Right ventricle myocardium superior (tissue), 1 donor: Measurements from ENCODE around the gene MAPT. TPM values are rescaled to one million over a fixed set of nuclear protein-coding genes. Genes with fewer than 3 reads are reported as not detected.
"Not testable (repeated sequence)": the region's sequence is repeated elsewhere in the genome, so short reads cannot be mapped to it uniquely, and the experiment has no call there.

Experiments
- ATAC-seq: fragments of 200-7000 bp; cut with Tn5 transposase; one replicate; pipeline ENCODE4 v1.9.1; 2020; ENCODE audit warnings: mild to moderate bottlenecking; ENCODE audit not compliant: poor library complexity
- DNase-seq: peaks from one replicate; pipeline ENCODE4 v3.0.0-alpha.2; 2020
- intact Hi-C: fragments of 100-400 bp; cut with DNase I; formaldehyde crosslinking; loops from one replicate; pipeline ENCODE4 v1.11.2; 2022
- total RNA-seq: library from RNA; stranded (reverse); fragmentation: NEBNext Ultra II Directional; extraction: Animal tissue kit (Norgen Biotek cat#: 25700); gene quantifications from one replicate; pipeline ENCODE4 v1.2.1, GENCODE V29; 2021
- donor health status: DM: no; HTN: yes; CAD: no; lungs with severe emphysema.

MAPT gene
- total RNA-seq, 1 donor from 2014 or later, result 37.7 TPM

DNA sequence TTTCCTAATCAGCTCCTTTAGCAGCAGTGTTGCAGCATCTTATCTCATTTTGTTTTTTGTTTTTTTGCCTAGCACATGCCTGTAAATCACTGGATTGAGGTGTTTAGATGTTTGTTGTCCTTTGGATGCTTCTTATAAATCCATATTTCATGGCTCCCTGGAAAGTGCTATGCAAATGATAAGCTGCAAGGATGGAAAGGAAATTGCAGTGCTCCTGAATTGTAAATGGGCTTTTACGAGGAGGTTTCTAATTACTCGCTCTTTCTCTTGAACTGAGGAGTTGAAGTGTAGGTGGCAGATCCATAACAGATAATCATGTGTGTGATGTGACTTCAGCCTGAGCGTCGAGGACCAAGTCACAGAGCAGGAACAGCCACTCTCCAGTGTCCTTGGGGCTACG lies 45.0 kb downstream of the MAPT start:
- ATAC-seq (no peak), DNase-seq (no peak)
- intact Hi-C loops, result no loop called here

- ATAC-seq (no peak), DNase-seq (no peak)
- intact Hi-C loops, result no loop called here
Observed at GRCh38 chr17:45940293-45940692, 45.9 kb downstream of the MAPT start.

DNA sequence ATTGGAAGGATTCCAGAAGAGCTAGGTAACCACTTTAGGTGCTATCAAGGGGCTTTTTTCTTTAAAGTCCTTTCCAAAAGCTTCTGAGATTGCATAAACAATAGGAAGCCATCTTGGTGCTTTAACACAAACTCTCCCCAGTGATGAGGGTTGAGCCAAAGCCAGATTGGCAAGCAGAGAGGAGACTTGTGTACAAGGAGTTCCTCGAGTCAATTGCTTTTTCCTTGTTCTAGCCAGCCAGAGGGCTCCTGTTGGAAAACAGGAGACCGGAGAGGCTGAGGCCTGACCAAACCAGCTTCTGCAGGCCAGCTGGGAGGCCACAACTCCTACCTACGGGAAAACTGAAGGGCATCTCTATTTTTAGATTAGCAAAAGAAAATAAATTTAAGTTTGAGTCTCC lies 46.5 kb downstream of the MAPT start:
- ATAC-seq (peak; percentile 47), DNase-seq (peak; percentile 49)
- intact Hi-C loops, result no loop called here

- intact Hi-C loops, result no loop called here
- DNase-seq (no peak), ATAC-seq (no peak)
Observed at GRCh38 chr17:45941395-45941794, 47.0 kb downstream of the MAPT start.

- ATAC-seq (peak; percentile 95), DNase-seq (peak; percentile 88)
- intact Hi-C loops, result no loop called here
Observed at GRCh38 chr17:45942284-45942683, 47.9 kb downstream of the MAPT start.

GRCh38 chr17:45946841-45947256 lies 52.5 kb downstream of the MAPT start:
- intact Hi-C loops, result loop anchor here (5.0 kb wide), 1 partner anchor 55 kb away; the partner anchor contains the start of gene MAPT
- DNase-seq, result no peak
- no peak for ATAC-seq

DNA sequence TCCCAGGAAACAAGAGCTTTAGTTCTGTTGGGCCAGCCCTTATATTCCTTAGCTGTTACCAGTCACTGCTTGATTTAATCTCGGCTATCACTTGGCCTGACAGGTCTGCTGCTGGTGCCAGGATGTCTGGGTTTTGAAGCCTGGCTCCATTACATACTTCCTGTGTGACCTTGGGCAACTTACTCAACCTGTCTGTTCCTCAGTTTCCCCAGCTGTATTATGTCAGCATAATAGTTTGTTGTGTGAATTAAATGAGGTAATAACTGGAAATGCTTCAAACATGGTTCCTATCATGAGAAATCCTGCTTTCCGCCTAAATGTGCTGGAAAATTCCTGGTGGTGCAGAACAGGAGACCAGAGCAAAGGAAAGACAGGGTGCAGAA lies 54.1 kb downstream of the MAPT start:
- intact Hi-C loops, result loop anchor here (5.0 kb wide), 1 partner anchor 56 kb away; the partner anchor contains the start of gene MAPT
- ATAC-seq, result no peak

DNA sequence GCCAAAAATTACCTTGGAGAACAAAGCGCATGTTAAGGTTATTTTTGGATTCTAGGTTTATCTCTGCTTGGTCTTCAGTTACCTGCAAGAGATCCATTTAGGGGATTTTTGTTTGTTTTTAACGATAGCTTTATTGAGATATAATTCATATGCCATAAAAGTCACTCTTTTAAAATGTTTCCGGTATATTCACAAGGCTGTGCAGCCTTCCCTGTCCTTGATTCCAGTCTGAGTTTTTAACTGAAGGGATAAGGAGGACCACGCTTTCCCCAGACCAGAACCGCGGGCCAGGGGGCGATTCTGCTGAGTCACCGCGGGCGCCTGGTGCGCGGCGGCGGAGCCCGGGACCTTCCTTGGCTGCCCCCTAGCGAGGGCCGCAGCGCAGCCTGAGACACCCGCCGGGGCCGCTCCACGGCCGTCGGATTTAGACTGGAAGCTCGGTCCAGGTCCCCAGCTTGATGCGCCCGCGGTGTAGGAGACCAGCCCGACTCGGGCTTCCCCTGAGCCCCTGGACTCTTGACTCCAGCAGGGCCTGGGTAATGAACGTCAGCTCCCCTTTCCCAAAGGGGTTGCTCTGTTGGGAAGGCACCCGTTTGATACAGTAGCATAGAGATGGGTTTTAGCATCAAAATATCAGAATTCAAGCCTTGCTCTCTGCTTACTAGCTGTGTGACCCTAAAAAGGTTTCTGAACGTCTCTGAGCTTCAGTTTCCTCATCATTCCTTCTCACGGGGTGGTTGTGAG lies 54.7 kb downstream of the MAPT start:
- ATAC-seq (peak; percentile 93), DNase-seq (peak; percentile 89)
- intact Hi-C loops, result loop anchor here (5.0 kb wide), 1 partner anchor 57 kb away; the partner anchor contains the start of gene MAPT

More for the DNA sequence above, 54.1 kb downstream of the MAPT start:
- DNase-seq, result no peak

DNA sequence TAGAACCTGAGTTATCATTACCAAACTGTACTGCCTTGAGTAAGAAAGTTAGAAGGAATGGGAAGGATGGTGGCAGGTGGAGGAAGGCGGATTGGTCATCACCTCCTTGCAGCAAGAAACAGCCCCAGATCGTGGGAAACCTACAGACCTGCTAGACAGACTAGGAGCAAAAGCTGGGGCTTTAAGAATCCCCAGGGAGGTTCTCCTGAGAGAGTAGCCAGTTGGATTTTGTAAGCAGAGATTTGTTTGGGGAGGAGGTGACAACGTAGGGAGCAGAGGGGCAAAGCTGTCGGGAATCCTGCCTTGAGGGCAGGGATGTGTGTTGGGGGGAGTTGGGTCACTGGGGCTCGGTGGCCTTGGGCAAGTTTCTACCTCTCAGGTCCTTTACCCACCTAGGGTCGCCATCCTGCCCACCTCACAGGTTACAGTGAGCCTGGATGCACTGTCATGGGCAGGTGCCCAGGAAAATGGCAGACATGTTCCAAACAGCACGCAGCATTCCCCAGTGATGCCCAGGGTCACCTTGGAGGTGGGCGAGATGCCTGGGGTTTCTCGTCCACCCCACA lies 55.5 kb downstream of the MAPT start:
- DNase-seq, result no peak
- intact Hi-C loops, result loop anchor here (5.0 kb wide), 1 partner anchor 58 kb away; the partner anchor contains the start of gene MAPT
- ATAC-seq, result no peak

GRCh38 chr17:45950888-45951287 lies 56.5 kb downstream of the MAPT start:
- intact Hi-C loops, result no loop called here
- no peak for ATAC-seq
- DNase-seq, result no peak

- ATAC-seq (no peak), DNase-seq (no peak)
- intact Hi-C loops, result no loop called here
Observed at GRCh38 chr17:45951403-45951802, 57.0 kb downstream of the MAPT start.

DNA sequence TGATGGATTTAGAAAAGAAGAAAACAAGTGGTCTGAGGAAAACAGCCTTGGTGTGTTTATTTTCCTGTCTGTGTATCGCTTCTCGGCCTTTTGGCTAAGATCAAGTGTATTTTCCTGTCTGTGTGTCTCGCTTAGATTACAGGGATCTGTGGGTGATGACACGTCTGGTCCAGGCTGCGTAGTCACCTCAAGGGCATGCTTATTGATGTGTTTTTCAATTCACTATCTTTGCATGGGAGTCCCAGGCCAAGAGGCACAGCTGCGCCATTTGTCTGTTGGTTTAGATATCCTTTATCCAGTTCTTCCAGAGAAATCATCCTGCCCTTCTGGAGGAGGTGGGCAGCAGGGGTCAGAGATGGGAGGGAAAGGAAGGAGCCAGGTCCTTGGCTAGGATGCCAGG lies 57.6 kb downstream of the MAPT start:
- DNase-seq (no peak), ATAC-seq (no peak)
- intact Hi-C loops, result no loop called here

GRCh38 chr17:45952814-45953320 lies 58.5 kb downstream of the MAPT start:
- DNase-seq (no peak), ATAC-seq (no peak)
- intact Hi-C loops, result no loop called here

GRCh38 chr17:45953561-45953960 lies 59.2 kb downstream of the MAPT start:
- ATAC-seq, result no peak
- no peak for DNase-seq
- intact Hi-C loops, result no loop called here

DNA sequence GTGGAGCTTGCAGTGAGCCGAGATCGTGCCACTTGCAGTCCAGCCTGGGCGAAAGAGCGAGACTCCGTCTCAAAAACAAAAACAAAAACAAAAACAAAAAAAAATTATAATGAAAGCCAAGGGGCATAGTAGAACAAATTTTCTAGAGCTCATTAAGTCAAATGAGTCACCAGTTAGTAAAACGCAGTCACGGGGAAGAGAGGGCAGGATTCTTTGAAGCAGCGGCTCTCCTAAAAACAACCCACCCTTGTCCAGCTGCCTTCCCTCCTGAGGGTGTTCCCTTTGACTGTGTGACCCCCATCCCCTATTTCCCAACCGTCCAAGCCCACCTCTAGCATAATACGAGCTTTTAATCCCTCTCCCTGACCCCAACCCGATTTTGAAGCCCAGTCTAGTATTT lies 60.6 kb downstream of the MAPT start:
- intact Hi-C loops, result no loop called here
- ATAC-seq, result no peak
- no peak for DNase-seq

- ATAC-seq, result no peak
- intact Hi-C loops, result no loop called here
- no peak for DNase-seq
Observed at GRCh38 chr17:45955326-45955725, 61.0 kb downstream of the MAPT start.

GRCh38 chr17:45956090-45956489 lies 61.7 kb downstream of the MAPT start:
- ATAC-seq, result no peak
- intact Hi-C loops, result no loop called here
- DNase-seq, result no peak

DNA sequence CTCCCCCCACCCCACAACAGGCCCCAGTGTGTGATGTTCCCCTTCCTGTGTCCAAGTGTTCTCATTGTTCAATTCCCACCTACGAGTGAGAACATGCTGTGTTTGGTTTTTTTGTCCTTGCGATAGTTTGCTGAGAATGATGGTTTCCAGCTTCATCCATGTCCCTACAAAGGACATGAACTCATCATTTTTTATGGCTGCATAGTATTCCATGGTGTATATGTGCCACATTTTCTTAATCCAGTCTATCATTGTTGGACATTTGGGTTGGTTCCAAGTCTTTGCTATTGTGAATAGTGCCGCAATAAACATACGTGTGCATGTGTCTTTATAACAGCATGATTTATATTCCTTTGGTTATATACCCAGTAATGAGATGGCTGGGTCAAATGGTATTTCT lies 62.4 kb downstream of the MAPT start:
- intact Hi-C loops, DNase-seq, ATAC-seq: not testable (repeated sequence)

- ATAC-seq, result no peak
- DNase-seq, result no peak
- intact Hi-C loops, result no loop called here
Observed at GRCh38 chr17:45958307-45958706, 64.0 kb downstream of the MAPT start.

DNA sequence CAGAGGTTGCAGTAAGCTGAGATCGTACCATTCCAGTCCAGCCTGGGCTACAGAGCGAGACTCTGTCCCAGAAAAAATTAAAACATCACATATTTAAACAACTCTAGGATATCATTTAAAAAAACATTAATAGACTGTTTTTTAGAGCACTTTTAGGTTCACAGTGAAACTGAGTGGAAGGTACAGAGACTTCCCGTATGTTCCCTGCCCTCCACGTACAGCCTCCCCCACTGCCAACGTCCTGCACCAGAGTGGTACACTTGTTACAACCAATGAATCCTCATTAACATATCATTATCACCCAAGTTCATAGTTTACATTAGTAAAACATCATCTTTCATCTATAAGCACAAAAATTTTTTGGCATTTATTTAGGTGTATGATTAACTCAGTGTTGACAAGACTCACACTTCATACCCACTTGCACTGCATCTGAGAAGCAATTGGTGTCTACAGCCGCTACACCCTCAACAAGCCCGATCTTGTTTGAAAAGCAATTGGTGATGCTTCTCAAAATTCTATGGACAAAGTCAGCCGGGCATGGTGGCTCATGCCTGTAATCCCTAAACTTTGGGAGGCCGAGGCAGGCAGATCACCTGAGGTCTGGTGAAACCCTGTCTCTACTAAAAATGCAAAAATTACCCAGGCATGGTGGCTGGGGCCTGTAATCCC lies 64.8 kb downstream of the MAPT start:
- no peak for ATAC-seq

More for the DNA sequence above, 64.8 kb downstream of the MAPT start:
- intact Hi-C loops, result no loop called here
- no peak for DNase-seq
